HepG2 (cell line): ENCODE data around the gene SUPT20HL1. TPM values are rescaled to one million over a fixed set of nuclear protein-coding genes. Genes with fewer than 3 reads are reported as not detected.
"Not testable (repeated sequence)": the region's sequence is repeated elsewhere in the genome, so short reads cannot be mapped to it uniquely, and the experiment has no call there.

ENCODE experiments used
- ATAC-seq: fragments of 200-7000 bp; cut with Tn5 transposase; 3 replicates; pipeline ENCODE4 v1.9.1; 2020; ENCODE audit warnings: mild to moderate bottlenecking, moderate library complexity
- Bru-seq: library from RNA; stranded (reverse); fragments of 400-500 nt; gene quantifications from one replicate; lab custom pipeline; 2021; lab: Mats Ljungman, UMichigan
- BruChase-seq, 2 experiments: library from RNA; stranded (reverse); fragments of 400-500 nt; gene quantifications; one replicate each; lab custom pipeline; 2021; lab: Mats Ljungman, UMichigan
- BruUV-seq: library from RNA; stranded (reverse); fragments of 400-500 nt; replicated peaks from 2 replicates; lab custom pipeline; 2021; lab: Mats Ljungman, UMichigan
- CTCF ChIA-PET: fragments of 300-600 bp; formaldehyde crosslinking; extraction: SDS; loops from one replicate; lab custom pipeline; 2021; ENCODE audit warnings: low total read pairs, inconsistent platforms, low intra/inter-chr PET ratio; lab: Yijun Ruan, JAX
- POLR2A ChIA-PET: fragments of 350-600 bp; sonication (Branson Sonifier 250); formaldehyde crosslinking; loops from one replicate; lab custom pipeline; 2020; ENCODE audit warnings: antibody characterized with exemption, inconsistent platforms; lab: Yijun Ruan, JAX
- DNase-seq: peaks from one replicate; pipeline ENCODE4 v3.0.0-alpha.2; 2015; ENCODE audit warnings: low spot score
- FAIRE-seq: peaks from 3 replicates; lab custom pipeline; 2011; peaks lifted over from hg19 to GRCh38; lab: Jason Lieb, UNC
- H2AFZ ChIP-seq: one replicate; pipeline ENCODE4 v1.6.1; 2011; ENCODE audit warnings: low read length, inconsistent platforms
- H3K27ac ChIP-seq: fragments of 300-600 bp; 3 replicates; pipeline ENCODE4 v1.8.0; 2011; ENCODE audit warnings: mixed run types, mild to moderate bottlenecking, mixed read lengths, low read length, inconsistent platforms; ENCODE audit not compliant: insufficient read depth; ENCODE audit errors: extremely low read length
- H3K27me3 ChIP-seq, 2 experiments: fragments of 200-600 bp in 1 of 2; 2 replicates in 1 of 2; 3 replicates in 1 of 2; pipeline versions ENCODE4 v1.6.0 to v1.8.0; 2011; ENCODE audit warnings: low read length in 2 of 2, mild to moderate bottlenecking in 2 of 2, moderate library complexity in 2 of 2, inconsistent platforms in 1 of 2; ENCODE audit not compliant: insufficient read depth in 2 of 2, control insufficient read depth in 1 of 2
- H3K36me3 ChIP-seq, 2 experiments: fragments of 200-600 bp in 1 of 2; replicated peaks in 1 of 2; 2 replicates in 1 of 2; 3 replicates in 1 of 2; pipeline versions ENCODE4 v1.5.1 to v1.8.0; 2011; ENCODE audit warnings: low read length in 2 of 2, inconsistent platforms in 1 of 2; ENCODE audit not compliant: insufficient read depth in 2 of 2, control insufficient read depth in 1 of 2
- H3K4me1 ChIP-seq: 2 replicates; pipeline ENCODE4 v1.5.1; 2012; ENCODE audit warnings: low read length, inconsistent platforms; ENCODE audit not compliant: insufficient read depth
- H3K4me2 ChIP-seq: 2 replicates; pipeline ENCODE4 v1.6.0; 2011; ENCODE audit warnings: low read depth, low read length, inconsistent platforms
- H3K4me3 ChIP-seq, 3 experiments: fragments of 200-600 bp in 1 of 3; sonication (generic), shearing (Covaris generic) in 1 of 3; replicated peaks in 1 of 3; 2 replicates each; pipeline ENCODE4 v1.5.1; 2011 to 2016; ENCODE audit warnings: low read length in 3 of 3, inconsistent platforms in 2 of 3, low read depth in 2 of 3, mild to moderate bottlenecking in 2 of 3, control low read depth in 1 of 3, mixed read lengths in 1 of 3; ENCODE audit not compliant: insufficient read depth in 1 of 3
- H3K79me2 ChIP-seq: one replicate; pipeline ENCODE4 v1.6.1; 2011; ENCODE audit warnings: low read length, inconsistent platforms; ENCODE audit not compliant: insufficient read depth
- H3K9ac ChIP-seq: 2 replicates; pipeline ENCODE4 v1.6.0; 2011; ENCODE audit warnings: mild to moderate bottlenecking, low read depth, low read length, inconsistent platforms; ENCODE audit not compliant: insufficient read depth
- H3K9me3 ChIP-seq: 2 replicates; pipeline ENCODE4 v1.5.1; 2012; ENCODE audit warnings: mild to moderate bottlenecking, low read length
- H4K20me1 ChIP-seq: 2 replicates; pipeline ENCODE4 v1.6.0; 2011; ENCODE audit warnings: inconsistent platforms, mild to moderate bottlenecking, low read length, moderate library complexity; ENCODE audit not compliant: insufficient read depth
- KDM6A ChIP-seq: IDR thresholded peaks from 2 replicates; pipeline ENCODE4 v1.6.1; 2016; ENCODE audit warnings: low read depth
- MAF1 ChIP-seq: sonication (generic); formaldehyde crosslinking; IDR thresholded peaks from 2 replicates; pipeline ENCODE4 v1.5.0; 2020; ENCODE audit warnings: missing genetic modification reagents, borderline replicate concordance
- PRPF4 ChIP-seq: fragments of 200-400 bp; formaldehyde crosslinking; IDR thresholded peaks from 2 replicates; pipeline ENCODE4 v1.6.1; 2016; ENCODE audit warnings: low read length, low read depth; ENCODE audit not compliant: poor library complexity, severe bottlenecking
- SAP130 ChIP-seq: IDR thresholded peaks from 2 replicates; pipeline ENCODE4 v1.6.1; 2016; ENCODE audit warnings: low read depth
- TBX3 ChIP-seq: fragments of 450-650 bp; IDR thresholded peaks from 2 replicates; pipeline ENCODE4 v1.6.1; 2017; ENCODE audit warnings: antibody characterized with exemption, mild to moderate bottlenecking, inconsistent platforms, borderline replicate concordance
- WGBS: methylation state at CpG from one replicate; pipeline ENCODE4 v1.1.6; 2017; ENCODE audit warnings: low lambda C conversion rate; 5-methylcytosine and 5-hydroxymethylcytosine counted together
- in situ Hi-C: cut with HindIII; loops from 2 replicates; pipeline ENCODE4 v1.10.0; 2017; ENCODE audit warnings: low pct_unique_long_range_greater_than_20kb; ENCODE audit not compliant: extremely low pct_ligation_motif_present
- intact Hi-C: fragments of 100-400 bp; cut with micrococcal nuclease; formaldehyde crosslinking; loops from one replicate; pipeline ENCODE4 v1.10.0; 2022; ENCODE audit not compliant: unreplicated experiment
- long read RNA-seq, 2 experiments: library from RNA in 1 of 2; library from polyadenylated mRNA in 1 of 2; stranded (forward) in 1 of 2; unstranded in 1 of 2; transcript quantifications; one replicate each; pipeline ENCODE4 v2.0.0, GENCODE V29; 2019 to 2022
- polyA minus RNA-seq, 3 experiments: library from RNA; depleted of rRNA, polyadenylated mRNA; stranded (reverse); fragments of >200 nt; gene quantifications; 2 replicates each; pipeline ENCODE4 v1.2.3, GENCODE V29; 2011; ENCODE audit warnings: low replicate concordance in 1 of 3
- polyA plus RNA-seq, 8 experiments: library from polyadenylated mRNA; depleted of rRNA in 3 of 8; stranded (reverse) in 7 of 8; unstranded in 1 of 8; fragments of >200 nt; fragmentation: Illumina TruSeq in 4 of 8; extraction: Trizol in 4 of 8; gene quantifications; 2 replicates each; pipeline versions ENCODE4 v1.2.1 to v1.2.3, GENCODE V29; 2011 to 2016; ENCODE audit warnings: low read depth in 4 of 8, missing spikeins in 1 of 8, mixed read lengths in 1 of 8; ENCODE audit not compliant: insufficient read depth in 1 of 8
- total RNA-seq, 5 experiments: library from RNA; depleted of rRNA; stranded (reverse); fragments of >200 nt; fragmentation: Illumina TruSeq; extraction: Trizol; gene quantifications; 2 replicates each; pipeline ENCODE4 v1.2.3, GENCODE V29; 2016; ENCODE audit warnings: low read depth in 1 of 5

SUPT20HL1 gene
- total RNA-seq (2016; rRNA removed; fragmentation: Illumina TruSeq; extraction: Trizol) (not detected in 2 replicates), polyA plus RNA-seq (2011; rRNA removed) (not detected in 2 replicates), polyA minus RNA-seq (2011; rRNA and poly(A)+ RNA removed; ENCODE audit: low replicate concordance) (not detected in 2 replicates), Bru-seq, nascent RNA (not detected), BruChase-seq, experiment 1, labeled RNA remaining after a 6-hour chase (not detected), BruChase-seq, experiment 2, labeled RNA remaining after a 2-hour chase (not detected)
- not detected in 2 replicates for total RNA-seq (2016; cell fraction: cytosol; rRNA removed; fragmentation: Illumina TruSeq; extraction: Trizol; ENCODE audit: low read depth)
- not detected in 2 replicates for total RNA-seq (2016; cell fraction: insoluble cytoplasmic fraction; rRNA removed; fragmentation: Illumina TruSeq; extraction: Trizol)
- total RNA-seq (2016; cell fraction: membrane; rRNA removed; fragmentation: Illumina TruSeq; extraction: Trizol): not detected in 2 replicates
- not detected in 2 replicates for total RNA-seq (2016; cell fraction: nucleus; rRNA removed; fragmentation: Illumina TruSeq; extraction: Trizol)
- not detected in 2 replicates for polyA plus RNA-seq (2011; cell fraction: cytosol; rRNA removed)
- polyA plus RNA-seq (2011; cell fraction: nucleus; rRNA removed): not detected in 2 replicates
- not detected in 2 replicates for polyA plus RNA-seq (2012)
- polyA plus RNA-seq (2016; cell fraction: cytosol; fragmentation: Illumina TruSeq; extraction: Trizol; ENCODE audit: low read depth): not detected in 2 replicates
- polyA plus RNA-seq (2016; cell fraction: insoluble cytoplasmic fraction; fragmentation: Illumina TruSeq; extraction: Trizol; ENCODE audit: low read depth): not detected in 2 replicates
- not detected in 2 replicates for polyA plus RNA-seq (2016; cell fraction: membrane; fragmentation: Illumina TruSeq; extraction: Trizol; ENCODE audit: low read depth)
- not detected in 2 replicates for polyA plus RNA-seq (2016; cell fraction: nucleus; fragmentation: Illumina TruSeq; extraction: Trizol; ENCODE audit: insufficient read depth, low read depth)
- polyA minus RNA-seq (2011; cell fraction: cytosol; rRNA and poly(A)+ RNA removed): not detected in 2 replicates
- polyA minus RNA-seq (2011; cell fraction: nucleus; rRNA and poly(A)+ RNA removed): not detected in 2 replicates
- long read RNA-seq, experiment 1: 0 reads
- long read RNA-seq, experiment 2: 0 reads

DNA sequence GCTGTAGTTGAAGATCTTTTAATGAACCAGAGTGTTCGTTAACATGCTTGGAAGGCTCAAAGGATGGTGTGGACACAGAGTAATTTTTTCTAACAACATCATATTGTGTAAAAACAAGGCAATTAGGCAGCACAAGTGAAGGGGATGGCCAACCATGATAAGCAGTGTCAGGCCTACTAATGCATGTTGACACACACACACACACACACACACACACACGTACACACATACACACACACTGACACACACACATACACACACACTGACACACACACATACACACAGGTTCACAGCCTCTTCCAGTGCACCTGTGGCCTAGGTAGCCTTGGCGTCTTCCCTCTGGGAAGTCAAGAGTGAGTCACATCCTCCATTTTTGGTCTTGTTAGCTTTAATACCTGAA, at the start of gene SUPT20HL1:
Gene SUPT20HL1 (plus strand): TSS at position 368 of the 400 bp plus-strand sequence. CDS start 2,122 bp downstream, outside the sequence.
- DNase-seq (no peak), ATAC-seq (no peak), FAIRE-seq (no peak)
- in situ Hi-C loops: no loop called here
- no TSS peak for BruUV-seq
- CTCF ChIA-PET: no interaction called here
- 0% methylated on average over 1 of the region's 3 CpGs for WGBS
- H3K9ac ChIP-seq: no peak within 1 kb of the TSS
- H3K27me3 ChIP-seq: no peaks in the 10 kb centered on the region
- H2AFZ ChIP-seq: no peak within 1 kb of the TSS
- H3K4me1 ChIP-seq: no peaks in the 10 kb centered on the region
- no peak within 1 kb of the TSS for H3K4me2 ChIP-seq
- H3K79me2 ChIP-seq: no peaks in the 10 kb centered on the region
- no peaks in the 10 kb centered on the region for H3K9me3 ChIP-seq
- intact Hi-C loops: no loop called here
- H3K4me3 ChIP-seq: no peak within 1 kb of the TSS
- H3K36me3 ChIP-seq: no peaks in the 10 kb centered on the region
- no peaks in the 10 kb centered on the region for H4K20me1 ChIP-seq
- no peak for TF ChIP-seq MAF1 (CRISPR knock-in tag)
- TF ChIP-seq SAP130 (CRISPR knock-in tag): no peak
- TF ChIP-seq KDM6A (CRISPR knock-in tag): no peak
- TF ChIP-seq PRPF4: no peak
- no peak for TF ChIP-seq TBX3
- no peak within 1 kb of the TSS for H3K27ac ChIP-seq
- POLR2A ChIA-PET: no interaction called here

DNA sequence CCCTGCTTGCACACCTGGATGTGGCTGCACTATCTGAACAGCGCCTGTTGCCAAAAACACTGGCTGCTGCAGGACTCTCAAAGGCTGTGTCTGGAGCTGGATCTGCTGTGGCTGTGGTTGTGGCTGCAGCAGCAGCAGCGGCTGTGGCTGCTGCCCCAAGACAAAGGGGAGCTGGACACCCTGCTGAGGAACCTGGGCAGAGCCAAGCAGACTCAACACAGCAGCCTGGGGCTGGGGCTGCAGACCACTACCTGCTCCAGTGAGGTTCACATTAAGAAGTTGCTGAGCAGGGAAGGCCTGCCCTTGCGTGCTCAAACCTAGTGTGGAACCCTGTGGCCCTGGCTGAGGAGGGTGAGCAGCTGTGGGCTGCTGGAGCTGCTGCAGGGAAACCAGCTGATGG, 49.5 kb upstream of the SUPT20HL1 start:
- H3K4me1 ChIP-seq, H3K9me3 ChIP-seq, DNase-seq, CTCF ChIA-PET, H3K4me3 ChIP-seq, H3K9ac ChIP-seq, H3K27me3 ChIP-seq, H3K27ac ChIP-seq, in situ Hi-C loops, H3K4me2 ChIP-seq, H4K20me1 ChIP-seq, FAIRE-seq, H3K36me3 ChIP-seq, H3K79me2 ChIP-seq, intact Hi-C loops, BruUV-seq, H2AFZ ChIP-seq, POLR2A ChIA-PET: not testable (repeated sequence)
- no CpG with 5 or more reads among the region's 3 CpGs for WGBS
- ATAC-seq: peak; percentile 51

DNA sequence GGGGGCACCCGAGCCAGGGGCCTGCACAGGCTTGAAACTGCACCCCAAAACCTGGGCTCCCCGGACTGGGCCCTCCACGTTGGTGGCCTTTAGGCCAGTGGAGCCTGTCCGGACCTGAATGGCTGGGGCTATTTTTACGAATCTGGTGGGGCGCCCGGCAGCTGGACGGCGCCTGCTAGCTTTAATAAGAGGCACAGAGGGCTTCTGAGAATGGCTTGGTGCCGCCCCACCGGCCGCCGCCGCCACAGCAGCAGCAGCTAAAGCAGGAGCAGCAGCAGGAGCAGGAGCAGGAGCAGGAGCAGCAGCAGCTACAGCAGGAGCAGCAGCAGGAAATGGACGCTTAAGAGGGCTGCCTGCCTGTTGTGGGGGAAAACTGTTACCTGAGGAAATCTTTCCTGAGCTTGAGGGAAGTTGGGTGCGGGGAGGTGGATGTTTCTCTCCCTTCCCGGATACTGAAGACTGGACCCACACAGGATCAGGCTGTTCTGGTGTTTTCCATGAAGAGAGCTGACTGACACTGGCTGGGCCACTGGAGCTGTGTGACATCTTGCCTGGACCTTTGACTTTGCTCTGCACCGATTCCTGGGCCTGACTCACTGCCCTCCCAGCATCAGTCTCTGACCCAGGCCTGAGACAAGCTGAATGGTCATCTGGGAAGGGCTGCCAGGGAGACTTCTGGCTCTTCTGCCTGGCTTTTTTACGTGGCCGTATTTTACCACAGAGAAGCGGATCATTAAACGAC, 48.8 kb upstream of the SUPT20HL1 start:
- WGBS: 54% methylated on average over 8 of the region's 22 CpGs
- peak; percentile 94 for ATAC-seq
- DNase-seq, intact Hi-C loops, H3K4me1 ChIP-seq, CTCF ChIA-PET, H3K79me2 ChIP-seq, H3K9ac ChIP-seq, FAIRE-seq, H3K4me3 ChIP-seq, H4K20me1 ChIP-seq, H3K27me3 ChIP-seq, H3K4me2 ChIP-seq, BruUV-seq, H3K36me3 ChIP-seq, H3K27ac ChIP-seq, H2AFZ ChIP-seq, POLR2A ChIA-PET, in situ Hi-C loops, H3K9me3 ChIP-seq: not testable (repeated sequence)
